Stimulated activated CD4-positive, alpha-beta T cell treated with anti-CD3 and anti-CD28 coated beads, Interleukin-2, amount 100 ng/mL, for 24 hours (primary cell): ENCODE data around the gene HNRNPA3.
A peak's percentile ranks its signal among the peaks of the same experiment; 100 is the strongest.
"Not testable (repeated sequence)": the region's sequence is repeated elsewhere in the genome, so short reads cannot be mapped to it uniquely, and the experiment has no call there.

Source experiments
- DNase-seq, 2 donors: peaks; one replicate each; pipeline ENCODE4 v3.0.0-alpha.2; 2020

Gene HNRNPA3

DNA sequence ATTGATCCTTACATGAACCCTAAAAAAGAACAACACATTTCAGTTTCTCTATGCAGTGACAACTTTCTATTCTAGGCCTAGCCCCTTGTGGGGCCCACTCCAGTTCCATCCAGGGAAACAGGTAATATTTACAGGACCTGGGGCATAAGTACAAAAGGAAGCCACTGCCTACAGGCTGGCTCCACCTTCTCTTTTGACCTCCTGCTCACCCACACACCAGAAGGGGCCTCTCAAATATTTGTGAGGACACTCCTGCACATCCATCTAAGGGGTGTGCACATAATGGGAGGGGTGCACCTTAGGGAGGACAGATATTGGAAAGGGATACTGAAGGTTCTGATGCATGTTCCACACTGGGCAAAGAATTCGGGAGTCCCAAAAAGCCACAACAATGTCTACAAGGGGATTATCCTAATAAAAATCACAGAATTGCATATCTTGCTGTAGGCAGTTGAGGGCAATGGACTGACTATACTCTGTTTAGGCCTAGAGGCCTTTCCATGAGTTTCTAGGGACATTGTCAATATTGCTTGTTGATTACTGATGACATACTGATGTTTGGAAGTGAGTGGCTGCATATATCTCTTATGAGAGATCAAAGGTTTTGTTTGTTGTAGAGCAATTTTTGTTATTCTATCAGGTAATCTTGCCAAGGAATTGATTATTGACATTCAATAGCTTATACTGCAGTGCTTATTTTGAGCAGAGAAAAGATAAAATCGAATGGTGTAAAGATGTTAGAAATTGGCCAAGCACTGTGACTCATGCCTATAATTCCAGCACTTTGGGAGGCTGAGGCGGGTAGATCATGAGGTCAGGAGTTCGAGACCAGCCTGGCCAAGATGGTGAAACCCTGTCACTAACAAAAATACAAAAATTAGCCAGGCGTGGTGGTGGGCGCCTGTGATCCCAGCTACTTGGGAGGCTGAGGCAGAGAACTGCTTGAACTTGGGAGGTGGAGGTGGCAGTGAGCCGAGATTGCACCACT is 23.8 kb upstream of the HNRNPA3 start:
- DNase-seq, result no peak

DNA sequence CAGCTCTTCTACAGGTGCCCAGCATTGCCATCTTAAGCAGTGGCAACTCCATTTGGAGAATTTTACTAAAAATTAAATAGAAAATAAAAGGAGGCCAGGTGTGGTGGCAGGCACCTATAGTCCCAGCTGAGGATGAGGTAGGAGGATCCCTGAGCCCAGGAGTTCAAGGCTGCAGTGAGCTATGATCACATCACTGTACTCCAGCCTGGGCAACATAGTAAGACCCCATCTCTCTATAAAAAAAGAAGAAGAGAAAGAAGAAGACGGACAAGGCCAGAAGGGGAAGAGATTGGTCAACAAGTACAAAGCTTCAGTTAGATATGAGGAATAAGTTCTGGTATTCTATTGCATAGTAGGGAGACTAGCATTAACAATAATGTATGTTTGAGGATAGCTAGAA is 21.7 kb upstream of the HNRNPA3 start:
- DNase-seq, result no peak

DNA sequence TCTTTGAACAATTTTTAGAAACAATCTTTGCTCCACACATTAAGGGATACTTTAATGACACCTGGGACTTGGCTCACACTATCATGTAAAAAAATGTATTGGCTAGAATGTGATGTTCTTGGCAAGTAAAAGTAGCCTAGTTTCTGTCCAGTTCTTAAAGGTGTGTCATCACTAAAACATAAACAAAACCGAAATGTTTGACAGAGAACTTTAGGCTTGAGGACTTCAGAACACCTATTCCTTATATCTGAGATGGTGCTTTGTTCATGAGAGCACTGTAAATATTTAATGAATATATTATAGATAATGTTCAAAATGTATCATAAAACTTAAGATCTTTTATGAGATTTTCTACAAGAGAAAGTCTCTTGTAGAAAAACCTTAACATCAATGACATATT is 19.8 kb upstream of the HNRNPA3 start:
- no peak for DNase-seq

DNA sequence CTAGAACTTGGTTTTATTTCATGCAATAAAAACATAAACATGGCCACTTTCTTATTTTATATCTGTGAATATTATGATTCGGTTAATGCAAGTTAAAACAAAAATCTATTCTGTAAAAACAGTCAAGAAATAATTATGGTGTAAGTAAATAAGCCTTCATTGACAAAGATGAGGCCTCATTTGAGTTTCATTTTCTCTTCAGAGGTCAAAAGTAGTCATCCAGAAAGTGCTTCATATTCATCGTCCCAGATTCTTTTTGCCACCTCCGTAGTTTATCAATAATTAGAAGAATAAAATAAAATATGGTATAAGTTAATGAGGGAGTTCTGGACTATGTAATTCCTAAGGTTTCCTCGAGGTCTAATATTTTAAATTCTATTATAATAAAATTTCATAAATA is 19.4 kb upstream of the HNRNPA3 start:
- no peak for DNase-seq

DNA sequence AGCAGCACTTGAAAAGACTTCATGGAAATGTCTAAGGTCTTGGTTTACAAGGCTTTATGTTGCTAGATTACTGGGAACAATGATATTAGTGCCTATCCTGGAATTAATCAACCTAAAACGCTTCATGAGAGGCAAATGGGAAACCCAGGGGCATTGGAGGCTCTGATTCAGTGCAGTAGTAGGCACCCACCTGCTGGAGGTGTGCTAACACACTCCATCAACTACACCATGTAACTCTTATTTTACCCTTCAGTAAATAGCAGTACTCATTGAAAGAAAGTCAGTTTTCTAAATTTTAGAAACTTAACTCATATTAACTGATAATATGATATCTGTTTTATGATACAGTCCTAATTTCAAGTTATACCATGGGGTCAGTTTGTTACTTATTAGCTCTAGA is 17.4 kb upstream of the HNRNPA3 start:
- no peak for DNase-seq

DNA sequence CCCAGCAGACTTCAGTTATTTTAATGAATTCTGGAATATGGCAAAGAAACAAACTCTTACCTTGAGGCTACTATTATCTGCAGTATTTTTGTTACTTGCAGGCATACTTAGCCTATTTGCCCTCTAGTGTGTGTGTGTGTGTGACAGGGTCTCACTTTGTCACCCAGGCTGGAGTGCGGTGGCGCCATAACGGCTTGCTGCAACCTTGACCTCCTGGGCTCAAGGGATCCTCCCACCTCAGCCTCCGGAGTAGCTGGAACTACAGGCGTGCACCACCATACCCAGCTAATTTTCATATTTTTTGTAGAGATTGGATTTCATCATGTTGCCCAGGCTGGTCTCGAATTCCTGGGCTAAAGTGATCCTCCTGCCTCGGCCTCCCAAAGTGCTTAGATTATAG is 12.2 kb upstream of the HNRNPA3 start:
- DNase-seq, result not testable (repeated sequence)

DNA sequence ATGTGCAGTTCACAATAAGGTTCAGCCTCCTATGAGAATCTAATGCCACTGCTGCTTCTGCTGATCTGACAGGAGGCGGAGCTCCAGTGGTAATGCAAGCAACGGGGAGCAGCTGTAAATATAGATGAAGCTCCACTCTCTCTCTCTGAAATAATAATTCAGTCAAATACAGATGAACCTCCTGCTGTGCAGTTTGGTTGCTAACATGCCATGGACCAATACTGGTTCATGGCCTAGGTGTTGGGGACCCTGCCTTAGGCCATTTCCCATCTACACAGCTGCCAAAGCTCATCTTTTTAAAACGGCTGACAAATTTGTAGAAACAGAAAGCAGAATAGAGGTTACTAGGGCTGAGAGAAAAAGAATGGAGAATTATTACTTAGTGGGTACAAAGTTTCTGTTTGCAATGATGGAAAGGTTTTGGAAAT is 10.7 kb upstream of the HNRNPA3 start:
- DNase-seq, result no peak

DNA sequence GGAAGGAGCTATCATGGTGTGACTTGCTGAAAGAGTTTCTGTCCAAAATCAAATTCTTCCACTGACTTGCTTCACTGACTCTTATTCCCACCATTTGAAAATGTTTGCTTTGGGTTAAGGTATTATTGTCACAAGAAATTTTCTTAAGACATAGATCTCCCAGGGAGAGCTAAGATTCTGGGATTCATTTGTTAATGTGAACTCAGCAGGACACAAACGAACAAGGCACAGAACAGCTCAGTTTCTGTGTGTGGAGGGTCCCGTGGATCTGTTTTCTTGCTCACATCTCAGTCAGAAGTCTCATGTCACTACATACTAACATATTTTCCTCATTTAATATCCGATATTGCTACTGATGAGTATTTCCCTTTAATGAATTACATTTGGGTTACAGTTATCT is 8.2 kb upstream of the HNRNPA3 start:
- no peak for DNase-seq

DNA sequence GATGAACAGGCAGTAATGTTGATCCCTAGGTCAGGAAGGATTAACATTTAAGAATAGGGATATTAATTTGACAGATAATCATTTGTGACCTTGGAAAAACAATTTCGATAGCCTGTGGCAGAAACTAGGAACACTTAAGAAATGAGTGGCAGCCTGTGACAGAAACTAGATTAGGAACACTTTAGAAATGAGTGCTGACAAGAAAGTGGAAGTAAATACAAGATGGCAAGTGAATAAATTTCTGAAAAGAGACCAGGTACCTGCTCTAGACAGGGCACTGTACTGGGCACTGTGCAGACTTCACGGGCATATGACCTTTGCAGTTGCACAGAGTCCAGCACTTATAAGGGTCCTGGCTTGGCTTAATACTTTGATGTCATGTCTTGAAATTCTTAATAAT is 5.5 kb upstream of the HNRNPA3 start:
- no peak for DNase-seq

DNA sequence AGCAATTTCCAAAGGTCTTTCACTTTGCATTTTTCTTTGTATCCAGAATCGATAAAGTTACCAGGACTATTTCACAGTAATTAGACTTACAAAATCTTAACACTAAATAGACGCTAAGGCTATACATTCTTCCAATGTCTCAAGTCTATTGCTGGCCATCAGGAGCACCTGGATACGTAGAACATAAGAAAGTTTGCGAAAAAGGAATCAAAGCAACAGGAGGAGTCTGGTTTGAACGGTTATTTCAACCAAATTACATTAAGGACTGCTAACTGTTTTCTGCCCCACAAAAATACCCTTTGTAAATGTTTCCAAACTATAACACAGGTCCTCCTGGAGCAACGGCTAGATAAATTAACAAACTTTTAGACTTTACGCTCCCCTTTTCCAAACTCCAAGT is 1.4 kb upstream of the HNRNPA3 start:
- DNase-seq, result no peak

DNA sequence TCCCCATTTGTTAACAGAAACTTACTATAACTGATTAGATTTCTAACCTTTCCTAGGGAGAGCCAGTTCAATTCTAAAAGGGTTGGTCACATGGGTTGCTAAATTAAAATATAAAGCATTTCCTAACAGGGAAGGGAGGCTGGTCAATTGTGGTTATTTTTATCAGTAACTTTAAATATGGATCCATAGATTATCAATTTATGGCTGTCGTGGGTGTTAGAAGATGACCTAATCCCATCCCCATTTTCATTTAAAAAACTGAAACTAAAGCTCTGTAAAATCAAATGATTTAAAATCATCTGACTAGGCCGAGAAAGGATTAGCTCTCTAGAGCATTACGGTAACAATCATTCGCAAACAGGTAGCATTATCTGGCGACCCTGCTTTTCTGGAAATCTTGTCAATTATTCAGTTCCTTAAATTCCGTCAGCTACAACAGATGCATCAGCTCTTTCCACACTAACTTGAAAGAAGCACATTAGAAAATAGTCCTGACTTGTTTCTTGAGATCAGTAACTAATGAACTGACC is 953 bp upstream of the HNRNPA3 start:
- no peak for DNase-seq

DNA sequence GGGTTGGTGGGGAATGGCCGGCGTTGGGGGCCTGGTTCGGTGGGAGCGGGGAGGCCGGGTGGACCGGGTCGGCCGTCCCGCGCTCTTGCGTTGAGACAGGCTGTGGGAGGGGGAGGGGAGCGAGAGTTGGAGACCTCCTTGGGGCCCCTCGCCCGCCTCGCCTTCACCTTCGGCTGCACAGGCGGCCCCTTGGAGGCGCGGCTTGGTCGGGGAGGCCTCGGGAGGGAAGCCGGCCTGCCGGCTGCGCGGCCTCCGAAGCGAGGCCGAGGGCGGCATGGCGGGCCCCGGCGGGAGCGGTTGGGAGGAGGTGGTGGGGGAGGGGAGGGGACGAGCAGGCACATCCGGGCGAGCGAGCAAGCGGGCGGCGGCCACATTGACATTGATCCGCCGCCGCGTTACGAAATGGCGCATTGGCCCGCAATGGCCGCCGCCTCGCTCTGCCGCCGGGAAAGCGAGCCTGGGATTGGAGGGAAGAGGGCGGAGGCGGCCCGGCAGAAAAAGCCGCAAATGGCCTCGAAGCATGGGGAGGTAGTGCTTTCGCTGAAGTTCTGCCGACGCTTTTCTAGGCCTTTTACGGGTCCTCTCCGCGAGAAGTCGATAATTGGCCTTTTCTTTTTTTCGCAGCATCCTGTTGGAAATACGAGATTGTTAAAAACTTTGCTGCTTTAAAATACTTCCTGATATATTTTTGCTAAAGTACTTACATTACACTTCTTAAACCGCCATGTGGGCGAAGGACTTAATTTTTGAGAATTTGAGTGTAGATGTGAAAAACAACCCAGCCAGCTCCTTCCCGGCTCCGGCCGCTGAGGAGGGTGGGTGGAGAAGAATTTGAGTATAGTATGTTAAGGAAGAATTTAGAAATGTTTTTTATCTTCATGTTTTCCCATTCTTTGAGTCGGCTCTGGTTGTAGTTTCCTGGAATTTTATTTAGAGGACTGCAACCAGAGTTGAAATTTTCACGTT is 580 bp downstream of the HNRNPA3 start:
- peak; percentile 93 to 95 for DNase-seq

DNA sequence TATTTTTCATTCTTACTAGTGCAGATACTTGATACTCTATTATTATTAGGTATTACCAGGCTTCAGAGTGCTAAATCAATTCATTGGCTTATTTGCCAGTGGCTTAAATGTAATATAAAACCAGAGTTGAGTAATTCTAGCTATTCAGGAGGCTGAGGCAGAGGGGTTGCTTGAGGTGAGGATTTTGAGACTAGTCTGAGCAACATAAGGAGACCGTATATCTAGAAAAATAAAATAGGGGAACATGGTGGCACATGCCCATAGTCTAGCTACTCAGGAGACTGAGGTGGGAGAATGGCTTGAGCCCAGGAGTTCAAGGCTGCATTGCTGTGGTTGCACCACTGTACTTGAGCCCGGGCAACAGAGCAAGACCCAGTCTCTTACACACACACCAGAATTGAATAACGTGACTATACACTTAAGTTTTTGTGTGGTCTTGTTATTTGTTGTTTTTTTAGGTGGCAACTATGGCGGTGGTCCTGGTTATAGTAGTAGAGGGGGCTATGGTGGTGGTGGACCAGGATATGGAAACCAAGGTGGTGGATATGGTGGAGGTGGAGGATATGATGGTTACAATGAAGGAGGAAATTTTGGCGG is 4.8 kb downstream of the HNRNPA3 start:
- DNase-seq, result no peak

DNA sequence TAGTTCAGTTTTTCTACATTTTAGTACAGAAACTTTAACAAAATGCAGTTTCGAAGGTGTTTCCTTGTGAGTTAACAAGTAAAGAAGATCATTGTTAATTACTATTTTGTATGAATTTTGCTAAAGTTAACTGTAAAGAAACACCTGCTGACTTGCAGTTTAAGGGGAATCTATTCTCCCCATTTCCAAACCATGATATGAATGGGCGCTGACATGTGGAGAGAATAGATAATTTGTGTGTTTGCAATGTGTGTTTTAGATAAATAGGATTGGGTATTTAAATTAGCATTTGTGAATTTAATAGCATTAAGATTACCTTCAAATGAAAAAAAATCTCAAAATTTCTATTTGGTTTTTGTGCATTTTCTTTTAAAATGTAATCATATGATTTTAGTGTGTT is 7.2 kb downstream of the HNRNPA3 start:
- DNase-seq, result not testable (repeated sequence)

DNA sequence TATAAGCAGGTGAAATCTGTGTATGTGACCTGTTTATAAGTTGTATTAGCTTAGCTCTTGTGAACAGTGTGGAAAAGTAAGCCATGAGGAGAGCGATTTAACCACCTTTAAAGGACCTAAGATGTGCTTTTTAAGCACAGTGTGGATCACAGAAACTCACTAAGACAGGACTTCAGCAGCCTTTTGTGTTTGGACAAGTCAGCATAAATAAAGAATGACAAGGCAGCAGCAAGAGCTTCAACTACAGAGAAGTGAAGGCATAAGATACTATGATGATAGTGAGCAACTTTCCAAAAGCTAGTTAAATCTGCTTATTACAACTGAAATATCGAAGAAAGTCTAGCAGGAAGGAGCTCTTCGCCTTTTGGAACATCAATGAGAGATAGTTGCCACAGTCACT is 8.9 kb downstream of the HNRNPA3 start:
- no peak for DNase-seq

DNA sequence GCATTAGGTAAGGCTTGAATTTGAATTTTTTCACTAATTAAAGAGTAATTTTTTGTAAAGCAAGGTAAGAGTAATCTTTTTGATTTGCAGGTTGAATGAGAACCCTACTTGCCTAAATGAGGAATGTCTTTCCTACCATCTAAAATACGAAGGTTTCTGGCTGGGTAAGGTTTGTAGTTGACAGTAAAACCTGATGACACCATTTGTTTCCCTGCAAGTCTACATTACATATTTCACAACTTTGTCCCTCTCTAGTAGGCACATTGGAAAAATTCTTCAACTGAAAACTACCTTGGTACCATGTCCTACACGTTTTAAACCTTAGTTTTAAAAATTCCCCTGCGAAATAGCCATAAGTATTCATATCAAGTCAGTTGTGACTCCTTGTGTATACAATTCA is 9.4 kb downstream of the HNRNPA3 start:
- DNase-seq, result no peak

DNA sequence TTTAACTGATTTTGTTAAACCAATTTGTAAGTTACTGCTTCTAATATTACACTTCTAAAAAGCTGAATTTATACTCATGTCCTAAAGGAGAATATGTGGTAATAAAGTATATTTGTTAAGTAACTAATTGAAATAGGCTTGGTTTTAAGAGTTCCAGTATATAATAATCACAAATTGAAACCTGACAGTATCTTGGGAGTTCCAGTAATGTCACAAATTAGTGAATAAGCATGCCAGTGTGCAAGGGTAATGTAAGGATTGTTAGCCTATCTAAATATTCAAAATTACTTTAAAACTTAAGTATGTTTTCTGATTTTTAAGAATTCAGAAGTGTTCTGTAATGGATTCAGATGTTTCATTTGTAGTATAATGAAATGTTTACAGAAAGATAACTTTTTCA is 10.8 kb downstream of the HNRNPA3 start:
- DNase-seq, result not testable (repeated sequence)

DNA sequence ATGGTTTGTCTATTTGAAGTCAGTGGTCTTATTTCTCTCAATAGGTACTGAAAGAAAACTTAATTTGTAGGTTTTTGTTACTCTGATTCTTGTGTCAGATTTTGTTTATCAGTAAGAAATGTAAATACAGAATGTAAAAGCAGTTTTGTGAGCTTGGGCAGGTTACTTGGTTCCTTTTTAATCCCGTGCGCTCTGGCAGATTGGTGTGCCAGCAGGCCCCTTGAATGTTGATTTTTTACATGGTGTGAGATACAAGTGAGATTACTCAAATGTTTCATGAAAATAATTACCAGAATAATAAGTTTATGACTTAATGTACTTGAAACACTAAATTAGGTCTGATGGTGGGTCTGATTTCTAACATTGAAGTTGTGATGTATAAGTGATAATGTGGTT is 13.4 kb downstream of the HNRNPA3 start:
- no peak for DNase-seq

DNA sequence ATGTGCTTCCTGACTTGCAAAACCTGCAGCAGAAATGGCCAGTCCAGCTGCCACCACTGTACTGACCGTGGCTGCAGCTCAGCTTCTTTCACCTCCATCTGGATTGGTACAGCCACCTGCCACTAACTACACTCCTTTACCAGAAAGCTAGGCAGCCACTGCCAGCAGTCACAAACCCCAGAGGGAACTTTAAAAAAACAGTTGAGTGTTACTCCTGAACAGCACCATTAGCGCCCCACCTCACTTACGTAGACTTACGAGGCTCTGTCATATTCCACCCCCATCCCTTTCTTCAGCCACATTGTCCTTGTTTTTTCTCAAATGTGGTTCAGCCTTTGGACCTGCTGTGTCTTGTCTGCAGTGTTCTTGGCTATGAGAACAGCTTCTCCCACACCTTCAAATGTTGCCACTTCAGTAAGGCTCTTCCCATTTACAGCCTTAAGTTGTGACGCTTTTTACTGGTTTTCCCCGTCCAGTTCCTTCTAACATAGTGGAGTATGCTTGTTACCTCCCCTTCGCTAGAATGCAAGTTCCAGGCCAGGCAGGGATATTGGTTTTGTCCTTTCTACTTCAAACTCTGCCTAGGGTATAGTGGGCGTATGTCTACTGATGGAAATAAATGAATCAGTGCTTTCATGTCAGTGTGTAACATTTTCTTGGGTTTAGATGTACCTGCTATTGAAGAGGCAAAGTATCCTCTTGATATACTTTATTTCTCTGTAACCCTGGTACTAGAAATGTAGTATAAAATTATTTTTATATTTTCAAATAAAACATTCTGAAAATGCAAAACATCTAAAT is 17.0 kb downstream of the HNRNPA3 start:
- DNase-seq, result no peak

DNA sequence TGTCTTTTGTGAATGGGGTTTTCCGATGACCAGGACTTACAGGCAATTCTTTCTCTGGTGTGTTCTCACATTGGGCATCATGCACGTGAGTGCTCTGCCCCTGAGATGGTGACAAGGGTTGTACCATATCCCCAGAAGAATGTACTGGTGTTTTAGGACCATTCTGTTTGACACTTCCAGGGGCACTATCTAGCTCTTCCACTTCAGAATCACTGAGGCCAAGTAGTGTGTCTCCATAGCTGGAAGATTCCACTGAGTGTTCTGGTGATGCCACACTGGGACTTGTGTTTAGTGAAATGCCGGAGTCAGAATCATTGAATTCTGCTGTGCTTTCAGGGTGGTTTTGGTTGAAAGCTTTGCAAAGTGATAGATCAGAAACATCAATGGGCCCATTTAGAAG is 18.7 kb downstream of the HNRNPA3 start:
- DNase-seq, result no peak

DNA sequence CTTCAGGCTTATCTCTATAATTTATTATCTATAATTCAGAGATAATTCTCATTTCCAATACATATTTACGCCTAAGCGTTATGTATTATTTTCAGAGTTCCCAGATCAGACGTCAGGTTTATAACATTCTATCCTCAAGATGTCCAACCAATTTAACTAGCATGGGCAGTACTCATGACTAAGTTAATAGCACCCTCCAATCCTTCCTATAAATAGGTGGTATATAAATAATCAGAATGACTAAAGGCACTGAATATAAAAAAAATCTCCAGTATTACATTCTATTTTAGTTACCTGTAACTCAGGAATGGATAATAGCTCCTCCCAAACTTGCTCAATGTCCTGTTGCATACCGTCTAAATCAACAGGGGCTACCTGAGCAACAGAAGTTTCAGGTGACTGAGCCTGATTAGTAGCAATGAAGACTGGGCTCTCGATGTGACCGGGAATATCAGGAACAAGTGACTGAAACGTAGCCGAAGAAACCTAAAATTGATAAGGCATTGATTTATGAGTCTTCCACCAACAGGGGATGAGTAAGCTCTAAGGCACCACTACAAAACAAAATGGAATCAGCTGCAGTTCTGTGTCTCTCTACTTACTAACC is 19.6 kb downstream of the HNRNPA3 start:
- DNase-seq, result no peak

DNA sequence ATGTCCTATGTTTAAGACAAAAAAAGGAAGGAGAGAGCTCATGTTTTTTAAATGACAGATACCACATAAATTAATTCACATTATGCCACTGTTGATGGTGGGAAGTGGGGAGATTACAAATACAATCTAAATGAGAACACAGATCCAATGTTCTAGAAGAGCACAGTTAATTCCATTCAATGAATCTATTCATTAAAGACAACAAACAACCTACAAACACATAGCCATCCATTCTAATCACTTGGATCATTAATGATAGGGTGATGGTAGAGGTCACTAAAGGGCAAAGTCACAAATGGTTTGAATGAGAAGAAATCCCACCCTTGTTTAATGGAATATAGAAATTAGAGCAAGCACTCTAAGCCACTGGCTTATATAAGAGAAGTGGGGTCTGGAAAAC is 21.7 kb downstream of the HNRNPA3 start:
- DNase-seq, result no peak
